ENCODE results near the gene GRID1.

- no peak for TF ChIP-seq SUZ12 (IDR thresholded peaks at IDR 0.05; ENCODE audit: extremely low read depth, insufficient read depth, insufficient read length)
- no peak for TF ChIP-seq ZNF274 (IDR thresholded peaks at IDR 0.05; ENCODE audit: low read depth, low read length)
Observed at GRCh38 chr10:86066696-86067095, 299.9 kb downstream of the GRID1 start.
